ENCODE results near the gene TSEN2.

DNA sequence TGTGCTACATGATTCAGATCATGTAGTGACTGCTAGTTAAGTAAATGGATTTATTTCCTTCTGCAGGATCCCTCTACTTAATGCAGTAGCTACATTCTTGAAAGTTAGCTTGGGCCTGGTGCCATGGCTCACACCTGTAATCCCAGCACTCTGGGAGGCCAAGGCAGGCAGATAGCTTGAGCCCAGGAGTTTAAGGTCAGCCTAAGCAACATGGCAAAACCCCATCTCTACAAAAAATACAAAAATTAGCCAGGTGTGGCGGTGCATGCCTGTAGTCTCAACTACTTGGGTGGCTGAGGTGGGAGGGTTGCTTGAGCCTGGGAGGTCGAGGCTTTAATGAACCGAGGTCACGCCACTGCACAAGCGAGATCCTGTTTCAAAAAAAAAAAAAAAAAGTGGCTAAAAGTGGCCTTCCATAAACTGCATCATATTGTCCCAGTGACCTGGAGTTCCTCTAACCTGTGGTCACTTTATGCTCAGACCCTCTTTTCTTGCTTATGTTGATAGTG is 22.0 kb downstream of the TSEN2 start:
- TF ChIP-seq, protein P1, sequence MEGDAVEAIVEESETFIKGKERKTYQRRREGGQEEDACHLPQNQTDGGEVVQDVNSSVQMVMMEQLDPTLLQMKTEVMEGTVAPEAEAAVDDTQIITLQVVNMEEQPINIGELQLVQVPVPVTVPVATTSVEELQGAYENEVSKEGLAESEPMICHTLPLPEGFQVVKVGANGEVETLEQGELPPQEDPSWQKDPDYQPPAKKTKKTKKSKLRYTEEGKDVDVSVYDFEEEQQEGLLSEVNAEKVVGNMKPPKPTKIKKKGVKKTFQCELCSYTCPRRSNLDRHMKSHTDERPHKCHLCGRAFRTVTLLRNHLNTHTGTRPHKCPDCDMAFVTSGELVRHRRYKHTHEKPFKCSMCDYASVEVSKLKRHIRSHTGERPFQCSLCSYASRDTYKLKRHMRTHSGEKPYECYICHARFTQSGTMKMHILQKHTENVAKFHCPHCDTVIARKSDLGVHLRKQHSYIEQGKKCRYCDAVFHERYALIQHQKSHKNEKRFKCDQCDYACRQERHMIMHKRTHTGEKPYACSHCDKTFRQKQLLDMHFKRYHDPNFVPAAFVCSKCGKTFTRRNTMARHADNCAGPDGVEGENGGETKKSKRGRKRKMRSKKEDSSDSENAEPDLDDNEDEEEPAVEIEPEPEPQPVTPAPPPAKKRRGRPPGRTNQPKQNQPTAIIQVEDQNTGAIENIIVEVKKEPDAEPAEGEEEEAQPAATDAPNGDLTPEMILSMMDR (IDR thresholded peaks at IDR 0.05 in 2 of 3, conservative IDR thresholded peaks at IDR 0.05 in 1 of 3; ENCODE audit: insufficient read depth in 2 of 3, low read depth in 1 of 3, low read length in 3 of 3), result no peak
- TF ChIP-seq GATAD2B (IDR thresholded peaks at IDR 0.05; ENCODE audit: borderline replicate concordance) (no peak), RBM22 (IDR thresholded peaks at IDR 0.05; ENCODE audit: low read depth, low read length, poor library complexity, severe bottlenecking) (no peak), POLR2A (conservative IDR thresholded peaks at IDR 0.05) (no peak), CREM (IDR thresholded peaks at IDR 0.05; ENCODE audit: low read depth) (no peak), ERF (CRISPR knock-in tag; IDR thresholded peaks at IDR 0.05) (no peak), ZEB2 (IDR thresholded peaks at IDR 0.05) (no peak), DPF2 (IDR thresholded peaks at IDR 0.05) (no peak)

Data from K562 (cell line).